K562 (cell line): ENCODE results near the gene HRCT1.

Experiments used
- ATF2 ChIP-seq: sonication (generic); formaldehyde crosslinking; IDR thresholded peaks from 2 replicates; pipeline ENCODE4 v1.8.1; 2022; ENCODE audit warnings: missing genetic modification reagents
- CTCF ChIP-seq, 3 experiments: IDR thresholded peaks in 2 of 3; conservative IDR thresholded peaks in 1 of 3; 2 replicates each; pipeline ENCODE4 v1.5.1; 2011 to 2012; ENCODE audit warnings: low read length in 3 of 3, mild to moderate bottlenecking in 3 of 3, control low read depth in 2 of 3, improper control_type of control experiment in 1 of 3, inconsistent platforms in 1 of 3, low read depth in 1 of 3, mixed read lengths in 1 of 3, moderate library complexity in 1 of 3; ENCODE audit not compliant: insufficient read depth in 2 of 3
- FOXP1 ChIP-seq: sonication (generic); formaldehyde crosslinking; IDR thresholded peaks from 2 replicates; pipeline ENCODE4 v1.8.0; 2022; ENCODE audit warnings: mild to moderate bottlenecking, missing genetic modification reagents
- POLR2A ChIP-seq: fragments of 450-650 bp; conservative IDR thresholded peaks from 2 replicates; pipeline ENCODE4 v1.6.1; 2016
- TCF3 ChIP-seq: sonication (generic); formaldehyde crosslinking; IDR thresholded peaks from 2 replicates; pipeline ENCODE4 v1.4.0; 2020; ENCODE audit warnings: mild to moderate bottlenecking, missing genetic modification reagents
- ZBTB33 ChIP-seq: sonication (generic); formaldehyde crosslinking; IDR thresholded peaks from 2 replicates; pipeline ENCODE4 v1.8.1; 2023; ENCODE audit warnings: mild to moderate bottlenecking, missing genetic modification reagents
- ZNF407 ChIP-seq: fragments of 450-650 bp; IDR thresholded peaks from 2 replicates; pipeline ENCODE4 v1.6.1; 2016; ENCODE audit warnings: low read depth

DNA sequence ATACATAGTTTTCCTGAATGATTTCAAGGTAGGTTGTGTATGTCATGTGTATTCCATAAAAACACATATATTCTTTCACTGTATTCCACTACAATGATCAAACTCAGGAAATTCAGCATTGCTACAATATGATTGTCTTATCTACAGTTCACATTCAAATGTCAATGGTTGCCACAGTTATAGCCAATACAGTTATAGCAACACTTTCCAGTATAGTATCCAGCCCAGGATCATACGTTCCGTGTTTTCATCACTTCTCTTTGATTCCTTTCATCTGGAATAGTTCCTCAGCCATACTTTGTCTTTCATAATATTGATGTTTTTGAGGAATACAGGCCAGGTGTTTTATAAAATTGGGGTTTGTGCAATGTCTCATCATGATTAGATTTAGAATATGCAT is 42.4 kb downstream of the HRCT1 start:
- TF ChIP-seq CTCF (IDR thresholded peaks at IDR 0.05 in 2 of 3, conservative IDR thresholded peaks at IDR 0.05 in 1 of 3; ENCODE audit: insufficient read depth in 2 of 3, low read depth in 1 of 3, low read length in 3 of 3) (no peak), ZNF407 (no peak), FOXP1 (CRISPR knock-in tag) (no peak), ATF2 (CRISPR knock-in tag) (no peak), POLR2A (no peak), ZBTB33 (CRISPR knock-in tag) (no peak), TCF3 (CRISPR knock-in tag) (no peak)
